NCI-H510A treated with DMSO at 0.1 percent for 48 hours (cell line): ENCODE measurements around the gene IBTK.
A peak's percentile ranks its signal among the peaks of the same experiment; 100 is the strongest.
"Not testable (repeated sequence)": the region's sequence is repeated elsewhere in the genome, so short reads cannot be mapped to it uniquely, and the experiment has no call there.

Experiments
- DNase-seq: peaks from one replicate; lab custom pipeline; 2025; lab: John Stamatoyannopoulos, UW

The IBTK gene

DNA sequence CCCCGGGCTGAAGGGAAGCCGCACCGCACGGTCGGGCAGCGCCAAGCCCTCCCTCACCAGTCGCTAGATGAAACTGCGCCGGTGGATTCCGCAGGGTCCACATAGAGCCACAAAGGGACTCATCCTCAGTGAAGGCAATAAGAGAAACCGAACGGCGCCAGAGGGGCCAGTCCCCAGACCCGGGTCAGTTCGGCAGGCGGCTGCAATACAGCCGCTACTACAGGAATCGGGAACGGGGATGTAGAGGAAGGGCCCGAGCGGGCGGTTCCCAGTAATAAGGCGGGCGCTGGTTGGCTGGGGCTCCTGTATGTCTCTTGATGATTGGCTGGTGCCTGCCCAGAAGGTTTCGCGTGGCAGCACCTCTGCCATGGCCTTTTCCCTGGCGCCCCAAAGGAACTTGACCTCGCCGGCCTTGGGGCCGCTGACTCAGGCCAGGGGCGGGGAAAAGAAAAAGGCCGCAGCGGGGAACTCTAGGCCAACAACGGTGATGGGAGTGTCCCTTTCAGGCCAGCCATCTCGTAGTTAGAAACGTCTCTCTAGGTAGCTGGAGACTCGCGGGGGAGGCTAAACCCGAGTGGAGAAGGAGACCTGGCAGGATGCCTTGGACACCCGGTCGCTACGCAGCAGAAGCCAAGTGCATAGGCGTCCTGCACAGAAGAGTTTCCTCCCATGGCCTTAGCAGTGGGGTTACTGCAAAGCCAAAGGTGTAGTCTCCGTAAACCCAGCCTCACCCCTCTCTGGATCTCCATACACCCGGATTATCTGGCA, at the start of gene IBTK:
Gene IBTK (minus strand): TSS at position 240 of the 768 bp plus-strand sequence. CDS start 7,258 bp downstream, outside the sequence.
- DNase-seq: peak; percentile 72

GRCh38 chr6:82283771-82284410, 36.3 kb upstream of the IBTK start:
- DNase-seq: no peak

DNA sequence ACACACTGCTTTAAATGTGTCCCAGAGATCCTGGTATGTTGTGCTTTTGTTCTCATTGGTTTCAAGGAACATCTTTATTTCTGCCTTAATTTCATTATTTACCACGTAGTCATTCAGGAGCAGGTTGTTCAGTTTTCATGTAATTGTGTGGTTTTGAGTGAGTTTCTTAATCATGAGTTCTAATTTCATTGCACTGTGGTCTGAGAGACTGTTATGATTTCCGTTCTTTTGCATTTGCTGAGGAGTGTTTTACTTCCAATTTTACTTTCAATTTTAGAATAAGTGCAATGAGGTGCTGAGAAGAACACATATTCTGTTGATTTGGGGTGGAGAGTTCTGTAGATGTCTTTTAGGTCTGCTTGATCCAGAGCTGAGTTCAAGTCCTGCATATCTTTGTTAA, 34.0 kb upstream of the IBTK start:
- DNase-seq: not testable (repeated sequence)

- DNase-seq: no peak
Measured at GRCh38 chr6:82277686-82278085, 30.1 kb upstream of the IBTK start.

DNA sequence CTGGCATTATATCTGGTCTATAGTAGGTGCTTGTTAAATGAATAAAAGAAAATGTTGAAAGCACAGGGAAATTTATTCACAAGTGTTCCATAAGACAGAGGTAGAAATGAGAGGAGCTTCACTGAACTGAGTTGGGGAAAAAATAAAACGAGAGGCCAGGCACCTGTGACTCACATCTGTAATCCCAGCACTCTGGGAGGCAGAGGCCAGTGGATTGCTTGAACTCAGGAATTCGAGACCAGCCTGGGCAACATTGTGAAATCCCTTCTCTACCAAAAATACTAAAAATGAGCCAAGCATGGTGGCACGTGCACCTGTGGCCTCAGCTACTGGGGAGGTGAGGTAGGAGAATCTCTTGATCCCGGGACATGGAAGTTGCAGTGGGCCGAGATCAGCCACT, 28.1 kb upstream of the IBTK start:
- no peak for DNase-seq

GRCh38 chr6:82273295-82273694, 25.8 kb upstream of the IBTK start:
- no peak for DNase-seq

GRCh38 chr6:82270881-82271635, 23.5 kb upstream of the IBTK start:
- DNase-seq: peak; percentile 81

- DNase-seq: no peak
Measured at GRCh38 chr6:82268301-82268846, 20.8 kb upstream of the IBTK start.

GRCh38 chr6:82264824-82265223, 17.3 kb upstream of the IBTK start:
- DNase-seq: no peak

GRCh38 chr6:82264321-82264720, 16.8 kb upstream of the IBTK start:
- DNase-seq: no peak

GRCh38 chr6:82263916-82264315, 16.4 kb upstream of the IBTK start:
- no peak for DNase-seq

DNA sequence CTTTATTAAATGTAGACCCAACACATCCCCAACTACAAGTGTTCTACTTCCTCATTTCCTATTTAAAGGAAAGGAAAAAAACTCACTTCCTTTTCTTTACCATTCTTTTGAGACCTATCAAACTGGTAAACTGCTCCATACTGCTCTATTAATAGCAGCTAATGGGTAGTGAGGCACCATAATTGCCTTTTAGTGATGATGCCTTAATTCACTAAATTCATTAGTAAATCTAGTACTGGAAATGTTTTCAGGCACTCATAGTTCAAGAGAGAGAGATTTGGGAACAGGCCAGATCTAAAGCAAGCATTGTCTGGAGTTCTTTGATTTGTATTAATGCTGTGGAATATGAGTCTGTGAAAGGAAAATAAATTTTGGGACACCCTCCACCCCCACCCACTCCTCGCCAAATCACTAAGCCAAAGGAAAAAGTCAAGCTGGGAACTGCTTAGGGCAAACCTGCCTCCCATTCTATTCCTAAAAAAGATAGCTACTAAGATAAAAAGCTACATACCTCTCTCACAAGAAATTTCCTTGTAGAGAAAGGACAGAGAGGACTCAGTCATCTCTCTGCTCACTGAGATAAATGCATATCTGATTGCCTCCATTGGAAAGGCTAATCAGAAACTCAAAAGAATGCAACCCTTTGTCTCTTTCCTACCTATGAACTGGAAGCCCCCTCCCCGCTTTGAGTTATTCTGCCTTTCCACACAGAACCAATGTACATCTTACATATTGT, 13.6 kb upstream of the IBTK start:
- no peak for DNase-seq

DNA sequence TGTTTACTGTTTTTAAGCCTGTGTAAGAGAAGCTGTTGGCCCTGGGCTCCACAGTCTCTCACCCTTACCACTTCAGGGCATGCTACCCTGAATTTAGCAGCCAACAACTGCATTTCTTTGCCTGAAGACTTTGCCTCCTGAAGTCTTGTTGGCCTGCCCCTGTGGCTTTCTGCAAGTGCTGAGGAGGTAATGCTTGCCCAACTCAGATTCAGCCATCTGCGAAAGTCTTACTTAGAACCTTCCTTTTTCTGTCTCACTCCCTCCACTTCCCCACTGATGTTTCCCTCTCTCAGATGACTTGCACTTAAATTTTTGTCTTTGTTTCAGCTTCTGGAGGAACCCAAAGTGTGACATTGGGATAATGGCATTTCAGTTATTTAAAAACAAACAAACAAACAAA, 11.8 kb upstream of the IBTK start:
- no peak for DNase-seq

DNA sequence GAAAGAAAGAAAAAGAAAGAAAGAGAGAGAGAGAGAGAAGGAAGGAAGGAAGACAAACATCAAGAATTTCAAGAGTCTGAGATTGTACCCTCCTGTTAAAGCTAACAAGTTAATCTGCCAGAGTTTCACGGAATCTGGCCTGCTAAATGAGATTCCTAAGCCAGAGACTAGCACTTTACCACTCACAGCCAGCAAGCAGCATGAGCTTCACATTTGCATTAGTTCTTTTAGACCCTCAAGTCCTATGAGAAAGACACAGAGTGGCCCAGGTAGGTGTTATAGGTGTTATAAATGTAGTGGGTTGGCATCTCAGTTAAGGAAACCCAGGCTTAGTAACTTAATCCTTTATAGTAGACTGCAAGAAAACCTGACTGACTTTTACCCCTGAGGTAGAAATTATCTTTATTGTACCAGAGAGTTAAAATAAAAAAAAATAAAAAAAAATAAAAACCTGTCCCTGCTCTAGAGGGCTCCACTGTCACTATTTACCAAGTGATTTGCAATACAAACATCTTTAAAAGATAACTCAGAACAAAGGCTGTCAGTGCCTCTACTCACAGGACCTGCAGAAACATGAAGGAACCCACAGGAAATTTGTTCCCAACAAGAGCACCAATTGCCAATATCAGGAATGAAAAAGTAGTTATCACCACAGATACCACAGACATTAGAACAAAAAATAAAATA, 9.7 kb upstream of the IBTK start:
- no peak for DNase-seq

DNA sequence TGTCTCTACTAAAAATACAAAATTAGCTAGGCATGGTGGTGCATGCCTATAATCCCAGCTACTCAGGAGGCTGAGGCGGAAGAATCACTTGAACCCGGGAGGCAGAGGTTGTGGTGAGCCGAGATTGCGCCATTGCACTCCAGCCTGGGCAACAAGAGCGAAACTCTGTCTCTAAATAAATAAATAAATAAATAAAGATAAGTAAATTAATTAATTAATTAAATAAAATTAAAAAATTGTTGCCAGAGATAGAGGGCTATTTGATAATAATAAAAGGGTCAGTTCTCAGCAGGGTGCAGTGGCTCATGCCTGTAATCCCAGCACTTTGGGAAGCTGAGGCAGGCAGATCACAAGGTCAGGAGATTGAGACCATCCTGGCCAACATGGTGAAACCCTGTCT, 7.2 kb upstream of the IBTK start:
- DNase-seq: not testable (repeated sequence)

DNA sequence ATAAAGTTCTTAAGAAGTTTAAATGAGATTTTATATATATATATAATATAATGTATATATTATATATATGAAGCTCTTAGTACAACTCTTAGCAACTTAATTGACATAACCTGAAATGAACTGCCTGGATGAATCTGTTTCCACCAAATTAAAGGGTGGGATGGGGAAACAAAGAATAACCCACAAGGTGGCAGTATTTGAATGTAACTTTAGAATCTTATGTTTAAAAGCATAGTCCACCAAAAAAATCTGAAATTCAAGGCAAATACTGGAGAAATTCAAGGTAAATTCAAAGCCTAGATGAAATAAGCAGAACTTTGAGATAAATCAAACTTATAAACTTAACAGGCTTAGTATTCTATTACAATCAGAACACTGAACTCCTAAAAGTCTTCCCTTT, 4.4 kb upstream of the IBTK start:
- peak; percentile 1 for DNase-seq

- DNase-seq: no peak
Measured at GRCh38 chr6:82249381-82250253, 2.1 kb upstream of the IBTK start.

DNA sequence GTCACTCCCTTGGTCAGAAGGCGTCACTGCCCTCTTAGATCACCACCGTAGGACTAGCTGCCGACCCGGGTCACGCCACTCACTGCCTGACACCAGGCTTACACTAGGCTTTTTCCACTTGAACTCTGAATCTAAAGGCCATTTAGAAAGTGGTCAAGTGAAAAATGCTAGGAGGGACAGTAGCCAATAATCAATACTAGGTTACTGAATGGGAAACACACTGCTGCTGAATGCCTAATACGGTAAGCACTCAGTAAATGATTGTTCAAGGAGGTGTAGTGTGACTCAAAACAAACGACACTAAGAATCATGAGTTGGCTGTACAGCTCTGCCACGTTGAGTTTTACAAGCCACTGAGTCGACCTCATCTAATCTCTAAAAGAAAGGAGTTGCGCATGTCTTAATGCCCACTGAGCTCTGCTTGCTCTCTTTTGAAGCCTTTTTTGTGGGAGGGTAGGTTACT, 760 bp upstream of the IBTK start:
- DNase-seq: peak; percentile 37

- DNase-seq: peak; percentile 11
Measured at GRCh38 chr6:82246802-82247504, 591 bp downstream of the IBTK start.

DNA sequence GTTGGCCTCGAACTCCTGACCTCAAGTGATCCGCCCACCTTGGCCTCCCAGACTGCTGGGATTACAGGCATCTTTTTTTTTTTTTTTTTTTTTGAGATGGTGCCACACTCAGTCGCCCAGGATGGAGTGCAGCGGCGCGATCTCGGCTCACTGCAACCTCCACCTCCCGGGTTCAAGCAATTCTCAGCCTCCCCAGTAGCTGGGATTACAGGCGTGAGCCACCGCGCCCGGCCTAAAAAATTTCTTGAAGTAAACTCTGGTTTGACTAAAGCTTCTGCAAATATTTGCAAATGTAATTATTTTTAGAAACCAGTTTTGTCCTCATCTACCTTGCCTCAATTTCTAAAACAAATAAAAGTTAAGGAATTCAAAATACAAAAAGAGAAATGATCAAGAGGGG, 1.2 kb downstream of the IBTK start:
- no peak for DNase-seq
